GM13976 (cell line): ENCODE measurements around the gene RARRES2.
"Not testable (repeated sequence)": the region's sequence is repeated elsewhere in the genome, so short reads cannot be mapped to it uniquely, and the experiment has no call there.

Experiments
- DNase-seq: peaks from one replicate; pipeline ENCODE4 v3.0.0; 2012; ENCODE audit warnings: low spot score
- CTCF ChIP-seq: IDR thresholded peaks from 2 replicates; pipeline ENCODE4 v1.5.1; 2012; ENCODE audit warnings: borderline replicate concordance, mild to moderate bottlenecking; ENCODE audit not compliant: insufficient read depth; ENCODE audit errors: extremely low read depth, missing control alignments, control extremely low read depth
- in situ Hi-C: fragments of 300-500 bp; cut with MboI; formaldehyde crosslinking; loops from one replicate; pipeline ENCODE4 v1.12.0; 2022; ENCODE audit warnings: low sequenced_read_pairs, mixed read lengths, inconsistent platforms; ENCODE audit not compliant: unreplicated experiment

The RARRES2 gene

GRCh38 chr7:150322114-150322832 is 19.2 kb downstream of the RARRES2 start:
- TF ChIP-seq CTCF, result no peak
- DNase-seq, result no peak
- in situ Hi-C loops, result no loop called here

GRCh38 chr7:150321788-150322113 is 19.7 kb downstream of the RARRES2 start:
- no peak for TF ChIP-seq CTCF
- DNase-seq, result no peak
- in situ Hi-C loops, result no loop called here

- in situ Hi-C loops, result no loop called here
- no peak for TF ChIP-seq CTCF
- DNase-seq, result no peak
These were observed 23.5 kb downstream of the RARRES2 start for GRCh38 chr7:150317748-150318444.

DNA sequence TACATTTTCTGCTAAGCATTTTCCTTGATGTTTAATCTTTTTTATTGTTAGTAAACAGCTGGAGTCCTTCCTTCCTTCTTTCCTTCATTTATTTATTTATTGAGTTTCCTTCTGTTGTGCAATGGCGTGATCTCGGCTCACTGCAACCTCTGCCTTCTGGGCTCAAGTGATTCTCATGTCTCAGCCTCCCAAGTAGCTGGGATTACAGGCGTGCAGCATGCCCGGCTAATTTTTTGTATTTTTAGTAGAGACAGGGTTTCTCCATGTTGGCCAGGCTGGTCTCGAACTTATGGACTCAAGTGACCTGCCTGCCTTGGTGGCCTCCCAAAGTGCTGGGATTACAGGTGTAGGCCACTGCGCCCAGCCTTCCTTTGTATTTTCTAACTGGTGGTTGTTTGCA is 24.4 kb downstream of the RARRES2 start:
- in situ Hi-C loops, DNase-seq: not testable (repeated sequence)

- no peak for DNase-seq
- TF ChIP-seq CTCF, result no peak
- in situ Hi-C loops, result no loop called here
These were observed 26.7 kb downstream of the RARRES2 start for GRCh38 chr7:150314639-150315239.

DNA sequence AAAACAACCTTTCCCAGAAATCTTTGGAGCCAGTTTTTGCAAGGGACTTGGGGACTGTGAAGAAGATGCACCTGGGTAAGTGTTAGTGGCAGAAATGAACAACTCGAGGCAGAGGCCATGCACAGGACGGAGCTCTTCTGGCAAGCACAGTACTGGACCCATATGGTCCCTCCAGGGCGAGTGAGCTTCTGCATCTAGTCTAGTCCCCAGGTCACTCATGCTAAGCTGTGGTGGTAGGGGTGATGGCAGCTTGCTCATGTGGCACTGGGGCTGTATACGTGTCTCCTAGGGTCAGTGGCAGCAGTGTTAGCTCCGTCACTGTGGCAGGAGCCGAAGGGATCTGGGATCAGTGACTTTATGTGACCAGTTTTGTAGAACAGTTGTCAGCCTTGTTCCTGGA is 27.6 kb downstream of the RARRES2 start:
- no peak for DNase-seq
- in situ Hi-C loops, result no loop called here
- TF ChIP-seq CTCF, result no peak

DNA sequence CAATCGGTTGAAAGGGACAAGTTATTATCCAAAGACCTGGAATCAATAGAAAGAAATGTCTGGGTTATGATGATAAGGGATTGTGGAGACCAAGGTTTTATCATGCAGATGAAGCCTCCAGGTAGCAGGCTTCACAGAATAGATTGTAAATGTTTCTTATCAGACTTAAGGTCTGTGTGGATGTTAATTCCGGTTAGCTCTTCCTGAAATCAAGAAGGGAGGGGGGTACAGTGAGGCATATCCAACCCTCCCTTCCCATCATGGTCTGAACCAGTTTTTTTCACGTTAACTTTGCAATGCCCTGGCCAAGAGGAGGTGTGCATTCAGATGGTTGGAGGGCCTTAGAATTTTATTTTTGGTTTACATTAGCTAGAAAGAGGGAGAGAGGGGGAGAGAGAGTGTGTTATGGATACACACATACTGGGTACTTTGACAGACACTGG is 28.0 kb downstream of the RARRES2 start:
- in situ Hi-C loops, result no loop called here
- DNase-seq, result no peak
- no peak for TF ChIP-seq CTCF

GRCh38 chr7:150312649-150313366 is 28.6 kb downstream of the RARRES2 start:
- in situ Hi-C loops, DNase-seq: not testable (repeated sequence)
